Activated CD4-positive, alpha-beta T cell treated with anti-CD3 and anti-CD28 coated beads, Interleukin-2, amount 50 U/mL, for 1 hour (primary cell): ENCODE measurements around the gene ANKRD34A.
A peak's percentile ranks its signal among the peaks of the same experiment; 100 is the strongest.

ENCODE experiments used
- DNase-seq: peaks from one replicate; pipeline ENCODE4 v3.0.0-alpha.2; 2020

Gene ANKRD34A

DNA sequence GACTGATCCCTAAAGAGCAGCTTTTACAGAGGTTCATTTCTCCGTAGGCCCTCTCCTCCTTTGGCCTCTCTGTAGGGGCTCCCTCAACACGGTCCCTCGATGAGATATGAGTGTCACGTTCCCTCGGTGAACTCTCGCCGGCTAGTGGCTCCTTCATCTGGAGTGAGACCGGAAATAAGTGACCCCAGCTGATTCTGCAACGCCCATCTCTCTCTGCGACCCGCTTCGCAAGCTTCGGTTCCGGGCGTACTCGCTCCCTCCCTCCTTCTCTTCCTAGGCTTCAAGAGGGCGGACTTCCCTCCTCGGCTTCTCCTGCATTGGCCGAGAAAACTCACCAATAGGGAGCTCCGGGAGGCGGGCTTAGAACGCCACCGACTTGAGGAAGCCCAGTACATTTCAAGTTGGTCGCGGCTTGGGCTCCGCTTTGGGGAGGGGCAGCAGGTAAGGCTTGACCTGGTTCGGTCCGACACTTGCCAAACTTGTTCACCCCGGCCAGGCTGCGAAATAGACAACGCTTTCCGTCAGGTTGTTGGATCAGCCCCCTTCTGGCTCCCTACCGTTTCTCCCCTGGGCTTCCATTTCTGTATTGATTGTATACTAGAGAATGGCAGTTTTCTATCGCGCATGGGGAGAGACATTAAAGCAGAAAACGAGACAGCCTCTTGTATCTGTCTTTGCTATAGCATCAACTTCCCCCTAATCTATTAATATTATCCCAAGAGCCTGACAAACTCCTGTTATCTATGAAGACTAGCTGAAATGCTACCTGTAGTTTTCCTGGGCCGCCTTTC is at the start of gene ANKRD34A, which contains the start of gene POLR3GL:
Gene ANKRD34A (minus strand): TSS at position 248 of the 791 bp plus-strand sequence. CDS start 2,816 bp downstream, outside the sequence.
Gene POLR3GL (plus strand): TSS at position 363 of the 791 bp plus-strand sequence. CDS start 10,176 bp downstream, outside the sequence.
- DNase-seq = peak; percentile 88

DNA sequence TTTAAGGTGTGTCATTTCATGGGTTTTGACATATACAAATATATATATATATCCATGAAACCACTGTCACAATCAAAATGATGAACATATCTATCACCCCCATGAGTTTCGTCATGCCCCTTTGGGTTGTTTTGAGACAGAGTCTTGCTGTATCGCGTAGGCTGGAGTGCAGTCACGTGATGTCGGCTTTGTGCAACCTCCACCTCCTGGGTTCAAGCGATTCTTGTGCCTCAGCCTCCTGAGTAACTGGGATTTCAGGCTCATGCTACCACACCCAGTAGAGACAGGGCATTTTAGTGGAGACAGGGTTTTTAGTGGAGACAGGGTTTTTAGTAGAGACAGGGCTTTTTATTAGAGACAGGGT is 49.2 kb upstream of the ANKRD34A start:
- DNase-seq = no peak

DNA sequence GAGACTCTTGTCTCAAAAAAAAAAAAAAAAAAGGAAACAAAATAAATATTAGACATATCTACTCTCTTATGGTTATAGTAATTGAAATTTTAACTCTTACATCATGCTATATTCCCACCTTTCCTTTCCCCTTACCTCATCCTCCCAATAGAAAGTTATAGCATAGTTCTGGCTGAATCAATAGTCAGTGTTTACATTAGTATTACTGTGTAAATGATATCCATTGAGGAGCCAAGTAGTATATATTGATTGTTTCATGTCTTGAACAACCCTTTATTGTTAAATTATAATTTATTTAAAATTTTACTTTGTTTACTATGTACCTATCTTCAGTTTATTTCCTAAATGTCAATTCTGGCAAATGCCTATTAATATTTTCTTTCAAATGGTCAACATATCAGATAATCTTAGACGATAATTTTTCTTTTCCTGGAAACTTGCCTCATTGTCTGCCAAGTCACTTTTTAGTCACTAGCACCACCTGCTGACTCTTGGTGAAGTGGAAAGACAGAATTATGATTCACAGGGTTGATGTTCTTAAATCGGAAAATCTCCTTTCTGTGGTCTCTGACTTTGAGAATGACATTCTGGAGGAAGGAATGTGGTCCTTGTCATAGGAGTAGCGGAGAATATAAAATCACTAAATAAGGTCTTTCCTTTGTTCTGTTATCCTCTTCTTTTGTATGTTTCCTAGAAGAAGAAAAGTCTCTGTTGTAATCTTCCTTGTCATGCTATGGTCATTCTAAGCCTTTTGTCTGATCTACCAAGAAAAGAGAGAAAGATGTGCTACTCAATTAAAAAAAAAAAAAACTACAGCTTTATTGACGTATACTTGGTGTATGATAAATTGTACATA is 48.6 kb upstream of the ANKRD34A start:
- peak; percentile 53 for DNase-seq

DNA sequence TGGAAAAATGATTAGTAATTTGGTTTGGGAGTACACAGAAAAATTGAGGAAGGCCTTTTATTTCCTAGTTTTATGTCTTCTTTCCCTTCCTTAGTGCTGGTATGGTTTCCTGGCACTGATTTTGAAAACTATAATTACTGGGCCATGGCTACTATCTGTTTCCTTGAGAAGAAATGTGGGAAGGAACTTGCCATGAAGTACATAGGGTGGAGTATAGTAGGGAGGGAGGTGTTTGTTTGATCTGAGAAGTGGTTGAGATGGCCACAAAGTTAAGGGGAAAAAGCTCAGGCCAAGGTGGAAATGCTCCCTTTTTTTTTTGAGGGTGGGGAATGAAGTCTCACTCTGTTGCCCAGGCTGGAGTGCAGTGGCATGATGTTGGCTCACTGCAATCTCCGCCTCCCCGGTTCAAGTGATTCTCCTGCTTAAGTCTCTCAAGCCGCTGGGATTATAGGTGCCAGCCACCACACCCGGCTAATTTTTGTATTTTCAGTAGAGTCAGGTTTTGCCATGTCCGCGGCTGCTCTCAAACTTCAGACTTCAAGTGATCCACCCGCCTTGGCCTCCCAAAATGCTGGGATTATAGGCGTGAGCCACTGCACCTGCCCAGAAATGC is 45.9 kb upstream of the ANKRD34A start:
- no peak for DNase-seq

DNA sequence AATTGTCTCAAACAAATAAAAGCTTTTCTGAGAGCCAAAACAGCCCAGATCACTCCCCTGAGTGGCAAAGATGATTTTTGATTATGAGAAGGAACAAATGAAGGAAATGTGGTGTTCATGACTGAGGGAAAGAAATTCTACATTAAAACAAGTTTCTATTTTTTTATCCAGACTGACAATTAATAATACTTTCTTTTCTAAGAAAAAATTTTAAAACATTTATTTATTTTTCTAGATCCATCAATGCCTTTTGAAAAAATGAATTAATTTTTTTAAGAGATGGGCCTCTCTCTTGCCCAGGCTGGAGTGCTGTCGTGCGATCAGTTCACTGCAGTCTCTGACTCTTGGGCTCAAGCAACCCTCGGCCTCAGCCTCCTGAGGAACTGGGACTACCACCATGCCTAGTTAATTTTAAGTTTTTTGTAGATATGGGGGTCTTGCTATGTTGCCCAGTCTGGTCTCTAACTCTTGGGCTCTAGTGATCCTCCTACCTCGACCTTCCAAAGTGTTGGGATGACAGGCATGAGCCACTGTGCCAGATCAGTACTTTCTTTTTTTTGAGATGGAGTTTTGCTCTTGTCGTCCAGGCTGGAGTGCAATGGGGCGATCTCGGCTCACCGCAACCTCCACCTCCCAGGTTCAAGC is 43.2 kb upstream of the ANKRD34A start:
- DNase-seq = no peak

DNA sequence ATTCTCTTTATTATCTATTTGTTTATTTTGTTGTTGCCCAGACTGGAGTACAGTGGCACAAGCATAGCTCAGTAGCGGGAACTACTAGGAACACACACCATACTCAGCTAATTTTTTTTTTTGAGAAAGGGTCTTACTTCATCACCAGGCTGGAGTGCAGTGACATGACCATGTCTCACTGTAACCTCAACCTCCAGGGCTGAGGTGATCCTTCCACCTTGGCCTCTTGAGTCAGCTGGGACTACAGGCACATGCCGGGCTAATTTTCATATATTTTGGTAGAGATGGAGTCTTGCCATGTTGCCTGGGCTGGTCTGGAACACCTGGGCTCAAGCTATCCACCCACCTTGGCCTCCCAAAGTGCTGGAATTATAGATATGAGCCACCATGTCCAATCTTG is 37.3 kb upstream of the ANKRD34A start:
- no peak for DNase-seq

DNA sequence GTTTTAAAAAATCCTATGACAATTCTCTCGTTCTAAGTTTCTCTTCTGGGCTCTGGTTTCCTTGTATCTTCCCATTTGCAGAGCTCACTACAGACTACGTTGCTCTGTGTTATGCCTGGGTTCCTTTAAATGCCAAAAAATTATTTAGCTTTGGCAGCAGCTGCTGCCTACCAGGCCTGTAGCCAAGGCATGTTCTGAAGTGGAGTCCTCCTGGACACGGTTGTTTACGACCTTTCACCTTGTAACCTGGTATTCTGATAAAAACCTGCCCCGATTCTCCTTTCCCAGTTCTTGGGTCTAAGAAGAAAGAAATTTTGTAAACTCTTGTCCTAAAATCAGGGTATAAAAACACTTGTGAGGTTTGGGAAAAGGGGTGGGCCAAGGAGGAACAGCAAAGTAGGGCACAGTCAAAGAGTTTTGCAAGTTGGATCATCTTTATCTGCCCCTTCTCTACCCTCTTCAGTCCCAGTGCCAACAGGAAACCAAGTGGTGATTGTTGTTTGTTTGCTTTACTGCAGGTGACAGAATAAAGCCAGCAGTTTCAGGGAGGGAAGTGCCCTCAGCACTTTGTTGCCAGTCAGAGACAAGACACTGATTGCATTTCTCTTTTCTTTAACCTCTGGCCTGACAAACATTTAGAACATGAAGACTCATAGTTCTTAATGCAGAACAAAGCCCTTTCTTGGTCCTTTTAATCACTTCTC is 35.1 kb upstream of the ANKRD34A start:
- peak; percentile 35 for DNase-seq

DNA sequence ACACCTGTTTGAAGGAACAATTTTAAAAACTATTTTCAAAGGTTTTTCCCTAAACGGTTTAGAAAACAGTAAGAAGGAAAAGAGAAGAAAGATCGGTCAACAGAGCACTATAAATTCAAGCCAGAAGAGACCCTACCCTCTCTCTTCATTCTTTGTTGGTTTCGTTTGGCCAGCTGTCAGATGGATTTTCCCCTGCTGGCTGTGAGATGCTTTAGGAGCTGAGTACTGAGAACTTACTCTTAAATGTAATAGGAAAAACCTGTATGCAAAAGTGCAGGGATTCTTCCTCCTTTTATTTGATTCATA is 33.3 kb upstream of the ANKRD34A start:
- DNase-seq = no peak

DNA sequence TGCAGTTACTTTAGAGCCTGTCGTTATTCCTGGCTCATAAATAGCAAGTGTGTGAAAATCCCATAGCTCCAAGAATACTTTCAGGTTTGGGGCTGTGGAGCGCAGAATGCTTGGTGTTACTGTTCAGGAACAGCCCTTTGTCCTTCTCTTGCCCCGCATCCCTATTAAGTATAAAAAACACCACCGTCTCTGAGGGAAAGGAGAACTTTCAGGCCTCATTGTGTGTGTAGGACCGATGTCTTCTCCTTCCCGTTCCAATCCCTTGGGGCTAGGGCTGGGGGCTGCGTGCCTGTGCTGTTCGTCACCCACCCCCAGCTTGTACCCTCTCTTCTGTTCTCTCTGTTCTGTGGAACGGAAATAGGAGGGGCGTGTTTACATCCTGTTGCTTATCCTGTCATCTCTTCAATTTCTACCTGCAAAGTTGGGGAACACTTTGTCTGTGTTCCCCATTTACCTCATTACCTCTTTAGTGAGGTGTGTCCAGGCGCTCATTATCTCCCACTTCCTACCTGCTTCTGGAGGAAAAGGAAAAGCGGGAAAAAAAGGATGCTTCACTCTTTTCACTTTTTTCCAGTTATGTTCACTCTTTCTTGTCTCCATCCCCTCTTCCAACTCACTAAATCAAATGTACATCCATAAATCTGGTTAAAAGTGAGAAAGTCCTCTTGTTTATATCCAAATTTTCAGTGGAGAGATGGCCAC is 32.8 kb upstream of the ANKRD34A start:
- DNase-seq = peak; percentile 43

DNA sequence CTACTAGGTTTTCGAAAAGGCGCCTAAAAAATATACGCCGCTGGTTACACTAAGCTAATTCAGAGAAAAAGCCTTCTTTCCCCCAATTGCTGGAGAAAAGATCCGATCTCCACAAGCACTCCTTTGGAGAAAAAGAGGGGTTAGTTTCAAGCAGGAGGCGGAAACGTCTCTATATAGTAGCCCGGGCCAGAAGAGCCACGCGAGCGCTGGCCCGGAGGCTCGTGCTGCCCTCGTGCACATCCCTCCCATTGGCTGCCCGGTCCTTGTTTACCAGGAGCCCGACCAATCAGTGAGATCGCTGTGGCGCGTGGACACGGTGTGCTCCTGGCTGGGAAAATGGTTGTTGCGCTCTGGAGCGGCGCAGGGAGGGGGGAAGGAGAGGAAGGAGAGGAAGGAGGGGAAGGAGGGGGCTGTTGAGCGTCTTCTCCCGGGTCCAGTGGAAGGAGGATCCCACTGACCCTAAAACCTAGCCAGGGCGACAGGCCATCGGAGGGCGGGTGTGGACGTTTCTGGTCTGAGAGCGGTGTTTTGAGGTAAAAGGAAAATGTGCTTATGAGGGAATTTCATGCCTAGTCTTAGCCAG is 32.1 kb upstream of the ANKRD34A start, which contains the start of gene TXNIP:
Gene TXNIP (minus strand): TSS at position 147 of the 583 bp plus-strand sequence. CDS start 313 bp downstream, outside the sequence.
- DNase-seq = peak; percentile 88

DNA sequence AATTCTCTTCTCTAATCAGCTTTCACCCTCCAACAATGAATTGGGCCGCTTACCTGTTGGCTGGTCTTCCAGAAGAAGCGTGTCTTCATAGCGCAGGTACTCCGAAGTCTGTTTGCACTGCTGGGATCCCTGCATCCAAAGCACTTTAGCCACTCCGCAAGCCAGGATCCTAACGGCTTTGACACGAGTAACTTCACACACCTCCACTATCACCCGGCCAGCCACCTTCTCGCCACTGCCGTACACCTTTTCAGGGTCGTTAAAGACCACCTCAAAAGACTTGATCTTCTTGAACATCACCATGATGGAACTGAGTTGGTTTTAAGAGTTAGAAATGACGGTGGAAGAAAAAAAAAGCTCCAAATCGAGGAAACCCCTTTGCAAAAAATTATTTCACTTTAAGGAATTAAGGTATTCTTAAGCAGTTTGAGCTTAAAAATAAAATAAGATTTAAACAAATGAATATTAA is 31.6 kb upstream of the ANKRD34A start:
- no peak for DNase-seq

DNA sequence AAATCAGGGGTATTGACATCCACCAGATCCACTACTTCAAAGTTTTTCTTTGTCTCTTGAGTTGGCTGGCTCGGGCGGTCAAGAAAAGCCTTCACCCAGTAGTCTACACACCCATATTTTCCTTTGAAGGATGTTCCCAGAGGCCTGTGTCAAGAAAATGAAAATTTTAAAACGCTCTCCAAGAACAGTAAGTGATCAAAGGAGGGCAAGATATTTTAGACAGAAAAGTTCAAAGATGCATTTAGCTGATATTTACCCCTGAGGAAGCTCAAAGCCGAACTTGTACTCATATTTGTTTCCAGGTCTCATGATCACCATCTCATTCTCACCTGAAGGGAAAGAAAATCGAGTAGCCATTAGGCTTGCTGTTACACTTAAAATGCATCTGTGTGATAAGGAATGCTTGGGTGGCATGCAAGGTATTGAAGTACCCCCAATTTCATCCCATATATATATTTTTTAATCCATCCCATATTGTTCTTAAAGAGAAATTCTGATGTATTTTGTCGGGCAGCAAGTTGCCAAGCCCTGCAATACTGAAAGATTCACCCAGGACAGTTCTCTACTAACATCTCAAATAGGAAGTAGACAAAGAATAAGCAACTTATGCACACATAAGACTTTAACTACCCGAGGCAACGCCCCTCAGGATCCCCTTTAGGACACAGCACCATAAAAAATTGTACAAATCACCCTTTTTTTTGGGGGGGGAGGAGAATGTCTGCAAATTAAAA is 30.9 kb upstream of the ANKRD34A start:
- no peak for DNase-seq

DNA sequence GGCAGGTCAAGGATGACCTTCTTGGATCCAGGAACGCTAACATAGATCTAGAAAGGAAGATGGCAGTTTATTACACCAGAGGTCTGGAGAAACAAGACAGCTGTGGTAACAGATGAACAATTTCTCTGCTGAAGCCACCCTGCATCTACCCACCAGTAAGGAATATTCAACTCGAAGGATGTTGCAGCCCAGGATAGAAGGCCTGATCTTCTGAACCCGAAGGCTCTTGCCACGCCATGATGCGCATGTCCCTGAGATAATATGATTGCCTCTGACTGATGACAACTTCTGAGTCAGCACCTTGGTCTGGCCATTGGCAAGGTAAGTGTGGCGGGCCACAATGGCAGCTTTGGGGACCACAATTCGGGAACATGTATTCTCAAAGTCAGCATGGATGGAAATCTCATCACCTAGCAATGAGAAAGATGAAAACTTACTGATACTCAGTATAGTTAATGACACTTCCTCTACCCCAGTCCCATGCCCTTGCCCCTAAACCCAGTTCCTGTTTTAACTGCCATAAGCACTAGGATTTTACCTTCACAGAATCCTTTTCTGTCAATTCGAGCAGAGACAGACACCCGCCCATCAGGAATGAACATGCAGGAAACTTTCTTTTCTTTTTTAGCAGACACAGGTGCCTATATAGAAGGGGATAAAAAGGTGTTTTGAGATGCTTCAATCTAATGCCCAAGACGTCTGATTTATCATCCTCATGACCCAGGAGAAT is 30.2 kb upstream of the ANKRD34A start:
- DNase-seq = peak; percentile 35

DNA sequence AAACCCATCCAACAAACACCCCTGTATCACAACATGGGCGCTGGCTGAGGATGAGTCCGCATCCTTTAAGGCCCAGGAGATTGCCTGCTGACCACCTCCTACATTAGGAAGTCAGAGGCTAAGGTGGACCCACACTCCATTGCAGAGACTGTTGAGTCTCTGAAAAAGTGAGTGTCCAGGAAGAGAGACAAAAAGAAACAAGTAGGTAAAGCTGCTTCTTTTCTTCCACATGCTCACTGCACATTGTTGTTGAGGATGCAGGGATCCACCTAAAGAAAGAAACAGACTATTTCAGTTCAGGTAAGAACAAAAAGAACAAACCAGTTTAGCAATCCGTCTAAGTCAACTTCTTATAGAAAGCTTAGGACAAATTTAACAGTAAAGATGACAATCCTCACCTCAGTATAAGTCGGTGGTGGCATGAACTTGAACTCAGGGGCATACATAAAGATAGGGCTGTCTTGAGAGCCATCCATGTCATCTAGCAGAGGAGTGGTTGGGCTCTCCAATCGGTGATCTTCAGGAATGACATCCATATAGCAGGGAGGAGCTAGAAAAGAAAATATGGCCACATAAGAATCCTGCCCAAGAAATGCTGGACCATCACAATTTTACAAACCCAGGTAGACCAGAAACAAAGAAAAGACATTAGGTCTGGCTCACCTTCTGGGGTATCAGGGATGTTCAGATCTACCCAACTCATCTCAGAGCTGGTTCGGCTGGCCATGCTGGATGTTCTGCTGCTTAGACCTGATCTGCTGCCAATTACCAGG is 29.4 kb upstream of the ANKRD34A start:
- DNase-seq = no peak

DNA sequence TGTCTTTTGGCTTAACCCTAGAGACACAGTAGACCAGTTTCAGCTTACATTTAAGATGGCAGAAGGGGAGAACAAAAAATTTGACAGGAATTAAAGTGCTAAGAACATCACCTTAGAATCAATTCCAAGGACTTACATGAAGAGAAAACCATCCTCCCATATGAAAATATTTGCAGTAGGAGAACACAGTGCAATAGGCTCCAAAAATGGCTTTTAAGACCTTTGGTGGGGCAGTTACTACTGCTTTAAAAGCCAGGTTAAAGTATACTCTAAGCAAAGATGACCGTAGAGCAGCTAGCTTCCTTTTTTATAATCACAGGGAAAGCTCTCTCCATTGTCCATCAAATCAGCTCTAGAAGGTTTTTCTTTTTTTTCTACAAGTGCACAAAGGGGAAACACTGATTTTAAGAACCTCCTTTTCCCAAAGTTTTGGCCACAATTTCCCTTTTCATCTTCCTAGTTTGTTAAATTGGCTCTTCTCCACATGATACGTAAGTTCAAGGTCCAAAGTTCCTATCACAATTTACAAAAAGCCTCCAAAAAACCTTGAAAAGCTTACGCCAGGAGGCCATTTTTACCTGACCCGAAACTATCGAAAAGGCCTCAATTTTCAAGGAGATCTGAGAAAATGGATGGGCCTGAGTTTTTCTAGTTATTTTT is 28.7 kb upstream of the ANKRD34A start:
- DNase-seq = no peak

DNA sequence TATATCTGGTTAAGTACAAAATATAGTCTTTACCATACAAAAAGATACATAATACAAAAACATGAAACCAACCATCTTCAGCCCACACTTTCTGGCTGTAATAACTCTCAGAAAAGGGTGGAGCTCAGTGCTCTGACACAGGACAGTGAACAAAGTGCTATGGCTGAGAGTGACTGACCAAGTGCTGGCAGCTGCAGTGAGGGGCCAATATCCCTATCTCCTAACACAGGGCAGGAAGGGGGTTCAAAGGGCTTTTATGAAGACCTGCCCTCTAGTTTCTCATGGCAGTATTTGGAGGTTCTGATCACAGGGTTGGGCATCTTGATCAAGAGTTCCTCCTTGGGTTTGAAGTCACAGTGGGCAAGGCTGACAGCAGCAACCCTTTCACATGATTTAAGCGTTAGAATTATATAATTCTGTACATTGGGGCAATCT is 28.1 kb upstream of the ANKRD34A start:
- no peak for DNase-seq

DNA sequence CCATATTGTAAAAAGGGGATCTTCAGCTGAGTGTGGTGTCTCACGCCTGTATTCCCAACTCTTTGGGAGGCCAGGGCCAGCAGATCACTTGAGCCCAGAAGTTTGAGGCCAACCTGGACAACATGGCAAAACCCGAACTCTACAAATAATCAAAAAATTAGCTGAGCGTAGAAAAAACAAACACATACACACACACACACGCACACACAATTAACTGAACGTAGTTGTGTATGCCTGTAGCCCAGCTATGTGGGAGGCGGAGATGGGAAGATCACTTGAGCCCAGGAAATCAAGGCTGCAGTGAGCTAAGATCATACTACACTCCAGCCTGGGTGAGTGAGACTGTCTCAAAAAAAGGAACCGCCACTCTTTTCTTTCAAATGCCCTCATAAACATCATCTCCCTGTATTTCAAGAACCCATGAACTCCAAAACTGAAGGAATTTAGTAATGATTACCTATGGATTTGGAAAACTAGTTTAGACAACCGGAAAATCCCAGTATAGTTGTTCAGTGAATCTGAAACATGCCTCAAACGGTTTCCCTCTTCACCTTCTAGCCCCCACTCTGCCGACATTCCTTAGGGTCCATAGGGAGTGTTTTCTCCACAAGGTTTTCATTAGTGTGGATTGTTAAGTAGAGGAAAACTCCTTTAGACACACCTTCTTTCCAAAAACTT is 27.5 kb upstream of the ANKRD34A start:
- DNase-seq = no peak
